HG03520 (cell line): Measurements from ENCODE around the gene VOPP1.
"Not testable (repeated sequence)": the region's sequence is repeated elsewhere in the genome, so short reads cannot be mapped to it uniquely, and the experiment has no call there.

ENCODE experiments used
- ATAC-seq: cut with Tn5 transposase; IDR thresholded peaks from one replicate; pipeline ENCODE4 v1.9.1; 2021; ENCODE audit warnings: mild to moderate bottlenecking, moderate library complexity; ENCODE audit not compliant: unreplicated experiment

VOPP1 gene

DNA sequence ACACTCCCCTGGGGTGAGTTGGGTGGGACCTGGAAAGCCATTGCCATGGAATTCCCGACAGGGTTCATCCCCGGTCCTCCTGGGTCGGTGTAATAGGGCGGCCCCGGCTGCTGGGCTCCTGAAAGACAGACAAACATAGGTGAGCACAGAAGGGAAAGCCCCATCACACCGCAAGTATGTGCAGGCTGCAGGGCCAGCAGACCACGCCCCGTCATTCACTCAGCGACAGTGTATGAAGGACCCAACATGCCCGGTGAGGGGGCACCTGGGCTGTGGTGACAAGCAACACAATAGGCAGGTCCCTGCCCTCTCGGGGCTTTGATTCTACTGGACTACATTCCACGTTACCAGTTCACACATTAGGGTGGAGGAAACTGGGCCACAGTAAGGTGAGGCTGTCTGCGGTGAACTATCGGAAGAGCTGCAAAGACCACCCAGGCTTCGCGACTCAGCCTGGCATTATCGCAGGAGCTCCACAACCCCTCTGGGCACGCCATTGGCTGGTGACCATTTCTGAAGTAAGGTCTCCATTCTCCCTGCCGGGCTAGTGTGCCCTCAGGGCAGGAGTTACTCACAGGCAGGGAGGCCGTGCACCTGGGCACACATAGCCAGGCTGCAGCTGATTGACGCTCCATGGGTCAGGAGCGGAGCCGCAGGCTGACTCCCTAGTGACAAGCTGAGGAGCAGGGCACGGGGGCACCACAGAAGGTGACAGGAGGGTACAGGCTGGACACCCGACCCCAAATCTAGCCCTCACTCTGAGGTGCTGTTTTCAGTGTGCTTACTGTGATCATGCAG lies 99.2 kb downstream of the VOPP1 start:
- no peak for ATAC-seq

DNA sequence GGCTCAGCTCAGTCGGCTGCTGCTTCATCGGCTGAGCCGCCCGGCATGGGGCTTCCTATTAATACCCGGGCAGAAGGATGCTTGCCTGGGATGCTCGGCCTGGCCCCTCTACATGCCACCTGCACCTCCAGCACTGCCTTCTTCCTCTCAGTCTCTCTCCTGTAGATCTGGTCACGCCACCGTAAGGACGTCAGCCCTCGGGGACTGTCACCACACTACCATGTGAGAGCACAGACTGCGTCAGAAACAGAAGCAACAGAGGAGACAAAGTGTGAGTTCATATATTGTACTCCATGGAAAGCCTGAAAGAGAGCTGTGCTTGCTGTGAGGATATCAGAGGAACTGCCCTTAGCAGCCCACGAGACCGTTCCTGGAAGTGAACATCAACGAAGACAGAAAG lies 99.9 kb downstream of the VOPP1 start:
- ATAC-seq, result not testable (repeated sequence)

DNA sequence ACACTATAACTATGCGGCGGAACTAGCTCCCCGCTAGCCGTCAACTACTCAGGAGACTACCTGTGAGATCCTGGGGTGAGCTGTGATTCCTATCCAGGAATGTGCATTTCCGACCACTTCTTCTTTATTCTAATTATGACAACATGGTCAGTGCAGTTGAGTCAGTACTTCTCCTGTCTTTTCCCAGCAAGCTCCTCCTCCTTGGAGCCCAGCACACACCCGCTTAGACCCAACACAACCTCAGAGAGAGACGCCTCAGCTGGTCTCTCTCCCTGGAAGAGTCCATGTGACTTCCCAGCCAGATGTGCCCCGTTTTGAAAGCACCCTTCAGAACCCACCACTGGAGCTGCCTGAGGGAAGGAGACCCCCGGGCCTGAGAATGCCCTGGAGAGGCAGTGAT lies 100.7 kb downstream of the VOPP1 start:
- ATAC-seq, result not testable (repeated sequence)

DNA sequence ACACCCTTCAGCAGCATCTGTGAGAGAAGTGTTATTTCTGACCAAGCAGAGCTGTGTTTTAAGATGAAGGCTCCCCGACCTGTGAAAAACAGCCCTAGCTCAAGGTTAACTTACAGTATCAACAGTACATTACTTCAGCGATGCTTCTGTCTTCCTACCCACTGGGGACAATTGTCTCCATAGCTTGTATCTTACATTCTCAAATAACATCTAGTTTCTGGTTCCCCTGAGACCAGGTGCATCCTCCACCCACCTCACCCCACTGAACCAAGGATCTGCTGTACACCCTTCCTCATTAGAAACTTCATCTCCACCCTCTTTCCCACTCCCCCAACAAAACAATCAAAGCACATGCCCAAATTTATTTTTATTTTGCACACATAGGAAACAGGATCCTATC lies 102.0 kb downstream of the VOPP1 start:
- ATAC-seq, result no peak

DNA sequence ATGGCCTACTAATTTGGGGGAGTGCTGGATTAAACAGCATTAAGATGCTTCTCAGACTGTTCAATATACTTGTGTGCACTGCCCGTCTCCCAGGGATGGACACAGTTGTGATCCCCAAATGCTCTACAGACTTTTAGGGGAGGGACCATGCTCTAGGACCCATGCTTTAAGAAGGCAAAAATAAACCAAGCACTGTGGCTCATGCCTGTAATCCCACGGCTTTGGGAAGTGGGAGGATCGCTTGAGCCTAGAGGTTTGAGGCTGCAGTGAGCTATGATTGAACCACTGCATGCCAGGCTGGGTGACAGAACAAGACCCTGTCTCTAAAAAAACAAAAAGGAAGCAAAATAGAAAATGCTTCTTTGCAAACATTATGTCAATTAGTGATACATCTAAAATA lies 102.6 kb downstream of the VOPP1 start:
- ATAC-seq, result no peak

DNA sequence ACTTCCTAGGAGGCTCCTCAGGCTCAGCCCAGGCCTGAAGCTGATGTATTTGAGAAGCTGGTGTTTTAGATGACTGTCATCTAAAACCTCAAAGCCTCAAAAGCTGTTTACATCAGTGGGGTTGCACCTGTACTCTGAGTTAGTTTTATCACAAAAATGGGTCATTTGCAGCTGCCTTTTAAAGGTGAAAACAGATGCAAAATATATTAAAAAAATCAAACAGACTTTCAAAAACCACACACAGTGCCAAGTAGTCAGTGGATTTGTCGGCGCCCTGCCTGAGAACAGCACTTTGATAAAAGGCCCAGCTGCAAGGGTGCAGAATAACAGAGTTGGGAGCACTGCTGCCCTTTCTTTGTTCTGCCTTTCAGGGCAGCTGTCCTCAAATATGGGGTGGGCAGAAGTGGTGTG lies 103.0 kb downstream of the VOPP1 start:
- ATAC-seq, result no peak

DNA sequence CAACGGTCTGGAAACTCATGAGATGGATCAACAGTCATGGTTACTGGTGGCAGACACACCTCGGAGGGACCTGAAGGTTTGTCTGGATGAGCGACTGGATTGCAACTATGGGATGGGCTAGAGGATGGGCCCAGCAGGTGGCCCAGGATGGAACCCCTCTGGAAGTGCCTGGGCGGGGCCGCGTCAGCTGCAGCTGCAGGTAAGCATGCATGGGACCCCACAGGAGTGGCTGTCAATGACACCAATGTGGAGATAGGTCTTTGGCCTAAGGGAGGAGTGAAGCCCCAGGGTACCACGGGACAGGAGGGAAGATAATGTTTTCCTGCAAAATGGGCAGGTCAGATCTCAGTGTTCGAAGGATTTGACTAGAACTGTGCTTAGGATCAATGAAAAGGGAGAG lies 103.8 kb downstream of the VOPP1 start:
- no peak for ATAC-seq

DNA sequence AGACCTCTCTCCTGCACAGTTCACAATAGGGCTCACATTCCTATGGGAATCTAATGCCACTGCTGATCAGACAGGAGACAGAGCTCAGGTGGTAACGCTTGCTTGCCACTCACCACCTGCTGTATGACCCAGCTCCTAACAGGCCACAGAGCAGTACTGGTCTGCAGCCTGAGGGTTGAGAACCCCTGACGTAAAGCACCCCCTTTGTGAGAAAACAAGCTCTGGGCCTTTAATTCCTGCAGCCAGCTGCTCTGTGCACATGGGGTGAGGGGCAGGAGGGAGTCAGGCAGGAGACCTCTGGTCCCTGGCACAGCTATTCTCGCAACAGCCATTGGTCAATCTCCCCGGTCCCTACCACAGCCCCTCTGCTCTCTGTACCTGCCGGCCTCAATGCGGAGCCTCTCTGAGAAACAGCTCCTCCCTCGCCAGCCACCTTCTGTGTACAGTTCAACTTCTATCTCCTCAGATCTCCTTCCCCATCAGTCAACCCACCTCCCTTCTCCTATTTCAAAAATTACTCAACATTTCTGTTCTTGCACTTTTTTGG lies 105.2 kb downstream of the VOPP1 start:
- ATAC-seq, result no peak

DNA sequence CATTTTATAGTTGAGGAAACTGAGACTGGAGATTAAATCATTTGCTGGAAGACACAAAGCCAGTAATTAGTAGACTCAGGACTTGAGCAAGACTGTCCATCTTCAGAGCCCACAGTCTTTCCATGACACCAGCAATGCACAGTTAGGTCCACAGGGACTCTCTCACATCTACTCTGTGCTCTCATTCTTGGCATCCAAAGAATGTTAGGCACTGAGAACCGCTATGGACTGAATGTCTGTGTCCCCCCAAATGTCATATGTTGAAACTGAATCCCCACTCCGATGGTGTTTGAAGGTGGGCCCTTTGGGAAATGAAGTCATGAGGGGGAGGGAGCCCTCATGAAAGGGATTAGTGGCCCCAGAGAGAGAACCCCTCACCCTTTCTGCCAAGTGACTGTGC lies 106.6 kb downstream of the VOPP1 start:
- ATAC-seq, result no peak

DNA sequence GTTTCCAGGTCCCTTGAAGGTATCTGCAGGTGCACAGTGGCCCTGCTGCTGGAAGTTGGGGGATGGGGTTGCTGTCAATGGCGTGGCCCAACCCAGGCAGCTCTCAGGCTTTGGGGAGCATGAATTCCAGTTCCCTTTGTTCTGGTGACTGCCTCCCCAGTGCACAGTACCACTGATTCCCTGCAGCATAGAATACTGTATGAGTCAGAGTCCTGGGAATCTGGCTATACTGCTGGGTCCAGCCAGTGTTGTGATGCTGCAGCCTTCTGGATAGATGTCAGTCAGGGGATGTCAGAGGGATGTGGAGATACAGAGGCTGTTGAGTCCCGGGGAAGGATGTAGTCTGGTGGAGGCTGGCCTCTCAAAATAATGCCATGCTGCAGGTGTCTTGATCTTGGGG lies 107.9 kb downstream of the VOPP1 start:
- no peak for ATAC-seq

DNA sequence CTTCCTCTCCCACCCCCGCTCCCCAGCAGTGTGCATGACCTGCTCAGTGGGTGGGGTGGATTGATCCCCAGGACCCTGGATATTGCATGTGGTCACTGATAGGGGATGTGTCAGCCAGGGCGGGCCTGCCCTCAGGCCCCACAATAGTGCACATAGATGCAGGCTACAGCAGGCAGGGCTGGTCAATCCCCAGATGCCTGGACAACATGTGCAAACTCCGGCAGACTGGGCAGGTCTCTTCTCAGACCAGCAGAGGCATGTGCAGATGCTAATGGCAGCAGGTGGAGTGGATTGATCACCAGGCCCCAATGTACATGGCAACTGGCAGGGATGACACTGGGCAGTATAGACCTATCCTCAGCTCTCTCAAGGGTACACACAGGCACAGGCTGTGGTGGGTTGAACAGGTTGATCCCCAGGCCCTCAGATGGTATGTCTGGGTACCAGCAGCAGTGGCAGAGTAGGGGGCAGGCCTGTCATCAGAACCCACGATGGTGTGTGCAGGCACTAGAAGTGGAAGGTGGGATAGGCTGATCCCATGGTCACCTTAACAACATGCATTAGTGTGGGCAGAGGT lies 108.5 kb downstream of the VOPP1 start:
- no peak for ATAC-seq

DNA sequence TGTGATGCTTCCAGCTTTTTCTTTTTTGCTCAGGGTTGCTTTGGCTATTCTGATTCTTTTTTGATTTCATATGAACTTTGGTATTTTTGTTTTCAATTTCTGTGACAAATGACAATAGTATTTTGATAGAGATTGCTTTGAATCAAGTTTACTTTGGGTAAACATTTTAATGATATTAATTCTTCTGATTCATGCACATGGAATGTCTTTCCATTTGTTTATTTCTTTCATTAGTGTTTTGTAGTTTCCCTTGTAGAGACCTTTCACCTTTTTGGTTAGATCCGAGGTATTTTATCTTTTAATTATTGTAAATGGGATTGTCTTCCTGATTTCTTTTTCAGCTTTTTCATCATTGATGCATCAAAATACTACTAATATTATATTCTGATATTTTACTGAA lies 114.0 kb downstream of the VOPP1 start:
- ATAC-seq, result no peak

DNA sequence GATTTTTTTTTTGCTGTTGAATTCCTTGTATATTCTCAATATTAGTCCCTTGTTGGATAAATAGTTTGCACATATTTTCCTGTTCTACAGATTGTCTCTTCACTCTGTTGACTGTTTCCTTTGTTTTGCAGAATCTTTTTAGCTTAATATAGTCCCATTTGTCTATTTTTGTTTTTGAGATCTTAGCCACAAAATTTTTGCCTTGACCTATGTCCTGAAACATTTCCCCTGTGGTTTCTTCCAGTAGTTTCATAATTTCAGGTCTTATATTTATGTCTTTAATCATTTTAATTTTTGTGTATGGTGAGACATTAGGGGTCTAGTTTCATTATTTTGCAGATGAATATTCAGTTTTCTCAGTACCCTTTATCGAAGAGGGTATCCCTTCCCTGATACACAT lies 114.5 kb downstream of the VOPP1 start:
- no peak for ATAC-seq

DNA sequence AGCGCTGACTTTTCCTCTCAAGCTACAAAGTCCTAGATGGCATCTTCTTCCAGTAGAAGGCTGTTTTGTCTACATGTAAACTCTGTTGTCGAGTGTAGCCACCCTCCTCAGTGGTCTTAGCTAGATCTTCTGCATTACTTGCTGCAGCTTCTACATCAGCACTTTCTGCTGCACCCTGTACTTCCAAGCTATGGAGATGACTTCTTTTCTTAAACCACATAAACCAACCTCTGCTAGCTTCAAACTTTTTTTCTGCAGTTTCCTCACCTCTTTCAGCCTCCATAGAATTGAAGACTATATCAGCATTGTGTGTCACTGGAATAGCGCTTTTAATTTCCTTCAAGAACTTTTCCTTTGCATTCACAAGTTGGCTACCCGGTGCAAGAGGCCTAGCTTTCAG lies 119.3 kb downstream of the VOPP1 start:
- no peak for ATAC-seq

DNA sequence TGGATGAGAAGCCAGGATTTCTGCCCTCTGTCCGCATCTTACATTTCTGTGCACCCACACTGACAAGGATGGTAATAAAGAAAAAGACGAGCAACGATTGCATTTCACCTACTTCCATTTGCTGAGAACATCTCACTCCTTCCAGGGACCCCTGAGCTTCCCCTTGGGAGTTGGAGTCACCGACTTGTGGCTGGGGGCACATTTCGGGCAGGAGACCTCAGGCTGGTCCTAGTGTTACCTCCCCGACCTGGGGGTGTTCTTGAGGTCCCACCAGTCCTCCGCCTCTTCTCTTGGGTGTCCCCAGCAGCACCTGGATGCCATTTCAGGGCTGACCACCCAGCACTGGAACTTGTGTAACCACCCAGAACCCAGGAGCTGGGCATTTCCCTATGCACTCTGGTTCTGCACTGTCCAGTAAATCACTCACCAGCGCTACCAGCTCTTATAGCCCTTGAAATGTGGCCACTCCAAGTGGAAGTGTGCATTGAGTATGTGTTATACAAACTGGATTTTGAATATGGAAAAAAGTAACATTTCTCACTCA lies 122.2 kb downstream of the VOPP1 start:
- ATAC-seq, result no peak

DNA sequence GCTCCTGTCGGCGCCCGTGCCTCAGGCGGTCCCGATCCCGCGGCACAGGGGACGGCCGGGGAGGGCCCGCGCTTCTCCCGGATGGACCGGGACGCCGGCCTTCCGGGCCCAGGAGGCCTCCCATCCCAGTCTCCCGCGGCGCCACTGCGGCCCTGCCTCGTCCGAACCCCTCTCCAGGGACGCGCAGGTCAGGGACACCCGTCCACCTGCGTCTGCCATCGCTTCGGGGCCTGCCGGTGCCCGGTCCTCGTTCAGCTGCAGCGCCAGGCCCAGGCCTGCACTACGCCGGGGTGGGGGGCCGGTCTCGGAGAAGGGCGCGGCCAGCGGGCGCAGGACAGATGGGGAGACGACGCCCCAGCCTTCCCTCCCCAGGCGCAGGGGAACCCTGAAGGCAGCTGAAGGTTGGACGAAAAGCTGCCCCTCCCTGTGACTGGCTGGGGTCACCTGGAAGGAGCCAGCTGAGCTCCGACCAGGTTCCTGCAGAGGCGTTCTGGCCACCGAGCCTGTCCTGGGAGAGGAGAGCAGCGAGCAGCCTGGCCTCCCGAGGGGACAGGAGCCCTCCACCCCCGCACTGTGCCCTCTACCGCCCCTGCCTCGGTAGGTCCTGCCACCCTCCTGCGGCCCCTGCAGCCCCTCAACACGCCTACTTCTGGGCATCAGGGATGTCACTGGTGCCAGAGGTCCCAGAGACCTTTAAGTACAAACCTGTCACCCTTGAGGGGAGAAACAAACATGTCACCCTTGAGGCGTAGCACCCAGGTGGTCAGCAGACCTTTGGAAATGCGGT lies 122.9 kb downstream of the VOPP1 start:
- no peak for ATAC-seq

DNA sequence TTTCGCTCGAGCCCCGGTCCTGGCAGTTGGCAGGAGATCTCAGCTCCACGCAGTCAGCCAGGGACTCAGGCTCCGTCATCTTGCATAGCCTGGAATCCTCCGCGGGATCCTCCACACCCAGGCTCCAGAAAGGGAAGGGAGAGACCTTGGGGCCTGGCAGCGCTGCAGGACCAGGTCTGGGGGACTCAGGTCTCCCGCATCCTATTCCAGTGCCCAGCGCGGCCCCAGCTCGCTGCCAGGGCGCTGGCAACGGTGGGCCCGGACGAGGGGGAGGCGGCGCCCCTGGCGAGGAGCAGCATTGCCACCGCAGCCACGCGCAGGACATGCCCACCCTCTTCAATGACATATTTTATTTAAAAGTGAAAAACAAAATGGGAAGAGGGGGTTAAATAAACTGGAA lies 123.8 kb downstream of the VOPP1 start:
- no peak for ATAC-seq

DNA sequence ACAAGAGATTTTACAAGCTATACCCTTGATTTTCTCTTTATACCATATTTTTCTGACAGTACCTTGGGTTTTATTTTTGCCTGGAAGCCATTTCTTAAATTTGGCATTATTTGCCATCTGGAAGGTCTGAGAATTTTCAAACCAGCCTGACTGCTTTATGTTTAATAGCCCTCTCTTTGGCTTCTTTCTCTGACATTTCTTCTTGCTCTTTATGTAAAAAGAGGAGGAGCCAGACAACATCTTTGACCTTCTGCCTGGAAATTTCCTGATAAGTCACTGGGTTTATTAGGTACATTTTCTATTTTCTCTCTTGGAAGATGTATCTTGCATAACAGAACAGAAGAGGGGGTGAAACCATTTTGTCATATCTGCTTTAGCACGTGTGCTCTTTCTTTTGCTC lies 127.5 kb downstream of the VOPP1 start:
- no peak for ATAC-seq

DNA sequence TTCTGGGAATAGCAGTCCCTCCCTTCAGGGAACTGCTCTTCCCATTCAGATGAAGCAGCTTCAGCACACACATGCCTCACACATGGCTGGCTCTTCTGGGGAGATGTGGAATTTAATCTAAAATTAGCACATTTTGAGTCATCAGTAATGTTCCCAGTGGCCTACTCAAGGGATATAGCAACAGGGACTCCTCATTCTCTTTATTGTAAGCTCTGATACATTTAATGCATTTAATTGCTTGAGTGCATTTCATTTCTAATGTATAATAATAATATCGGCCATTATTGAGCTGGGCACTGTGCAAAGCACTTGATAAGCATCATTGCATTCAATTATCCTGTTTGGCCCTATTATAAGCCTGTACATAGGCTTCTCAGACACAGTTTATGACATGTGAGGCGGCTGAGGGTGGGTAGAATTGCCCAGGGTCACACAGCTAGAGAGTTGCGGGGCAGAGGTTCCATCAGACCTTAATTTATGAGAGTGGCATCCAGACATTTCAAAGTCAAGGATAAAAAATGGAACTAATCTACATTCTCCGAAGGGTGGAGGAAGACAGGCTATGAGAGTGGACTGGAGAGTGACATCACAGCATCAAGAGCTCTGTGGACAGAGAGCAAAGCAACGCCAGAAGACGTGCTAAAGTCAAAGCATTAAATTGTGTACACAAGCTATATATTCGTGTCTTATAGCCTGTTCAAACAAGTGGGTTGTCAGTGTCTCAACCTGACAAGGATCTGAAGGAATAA lies 130.4 kb downstream of the VOPP1 start:
- ATAC-seq, result no peak

DNA sequence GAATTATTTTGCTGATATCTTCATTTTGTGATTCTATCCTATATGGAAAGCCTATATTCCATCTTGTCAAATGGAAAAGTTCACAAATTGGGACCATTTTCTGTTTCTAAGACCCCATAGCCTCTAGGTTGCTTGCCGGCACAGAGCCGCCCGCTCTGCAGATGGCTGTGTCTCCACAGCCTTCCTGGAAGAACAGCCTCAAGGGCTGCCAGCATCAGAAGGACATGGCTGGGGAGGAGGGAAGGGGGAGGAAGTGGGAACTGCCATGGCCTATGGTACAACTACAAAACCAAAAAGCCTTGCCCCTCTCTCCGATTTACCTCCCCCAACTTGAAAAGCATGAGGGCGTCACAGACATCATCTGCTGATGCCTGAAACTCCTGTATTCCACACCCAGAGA lies 131.3 kb downstream of the VOPP1 start:
- no peak for ATAC-seq
